Stimulated activated CD8-positive, alpha-beta memory T cell treated with anti-CD3 and anti-CD28 coated beads, Interleukin-15, amount 100 ng/mL, for 48 hours (primary cell): ENCODE results near the gene SNX32.
"Not testable (repeated sequence)": the region's sequence is repeated elsewhere in the genome, so short reads cannot be mapped to it uniquely, and the experiment has no call there.

ENCODE experiments used
- DNase-seq, 2 donors: peaks; one replicate each; pipeline ENCODE4 v3.0.0-alpha.2; 2020; ENCODE audit warnings: low read depth in 2 of 2

SNX32 gene

GRCh38 chr11:65822776-65823528 lies 10.8 kb upstream of the SNX32 start:
- no peak for DNase-seq

GRCh38 chr11:65826984-65827735 lies 6.6 kb upstream of the SNX32 start:
- DNase-seq, result no peak

GRCh38 chr11:65829459-65829858 lies 4.3 kb upstream of the SNX32 start:
- DNase-seq, result no peak

- not testable (repeated sequence) for DNase-seq
Observed at GRCh38 chr11:65832231-65832630, 1.5 kb upstream of the SNX32 start.

GRCh38 chr11:65834202-65834601 lies 439 bp downstream of the SNX32 start:
- no peak for DNase-seq

GRCh38 chr11:65842144-65842543 lies 8.4 kb downstream of the SNX32 start:
- DNase-seq, result no peak

GRCh38 chr11:65843811-65844210 lies 10.0 kb downstream of the SNX32 start:
- no peak for DNase-seq

GRCh38 chr11:65844231-65844872 lies 10.6 kb downstream of the SNX32 start:
- DNase-seq, result no peak

GRCh38 chr11:65847746-65848145 lies 14.0 kb downstream of the SNX32 start:
- no peak for DNase-seq

GRCh38 chr11:65848693-65849092 lies 14.9 kb downstream of the SNX32 start:
- DNase-seq, result not testable (repeated sequence)

- DNase-seq, result no peak
Observed at GRCh38 chr11:65849366-65849765, 15.6 kb downstream of the SNX32 start.

GRCh38 chr11:65849771-65850216 lies 16.0 kb downstream of the SNX32 start:
- no peak for DNase-seq

- no peak for DNase-seq
Observed at GRCh38 chr11:65850217-65851082, 16.7 kb downstream of the SNX32 start.

GRCh38 chr11:65851083-65851579 lies 17.4 kb downstream of the SNX32 start:
- no peak for DNase-seq

- DNase-seq, result no peak
Observed at GRCh38 chr11:65851811-65852507, 18.2 kb downstream of the SNX32 start.

- DNase-seq, result no peak
Observed at GRCh38 chr11:65852508-65853245, 18.9 kb downstream of the SNX32 start.

- DNase-seq, result no peak
Observed at GRCh38 chr11:65853246-65853979, 19.6 kb downstream of the SNX32 start.

- no peak for DNase-seq
Observed at GRCh38 chr11:65854161-65854592, 20.4 kb downstream of the SNX32 start.
